K562 (cell line): ENCODE data around the gene FITM1. TPM values are rescaled to one million over a fixed set of nuclear protein-coding genes. Genes with fewer than 3 reads are reported as not detected.

Experiments used
- ATAC-seq: fragments of 200-7000 bp; cut with Tn5 transposase; 3 replicates; pipeline ENCODE4 v1.9.1; 2020; ENCODE audit warnings: moderate library complexity
- BruUV-seq: library from RNA; stranded (reverse); fragments of 400-500 nt; replicated peaks from 2 replicates; lab custom pipeline; 2021; lab: Mats Ljungman, UMichigan
- CTCF ChIA-PET: fragments of 300-600 bp; formaldehyde crosslinking; extraction: SDS; loops from one replicate; lab custom pipeline; 2021; ENCODE audit warnings: low intra/inter-chr PET ratio; lab: Yijun Ruan, JAX
- POLR2A ChIA-PET: fragments of 300-600, 350-650 bp; sonication (Branson Sonifier 250); formaldehyde crosslinking; extraction: SDS; loops from one replicate; lab custom pipeline; 2021; ENCODE audit warnings: antibody characterized with exemption, inconsistent platforms; lab: Yijun Ruan, JAX
- DNase-seq, 4 experiments: peaks; one replicate each; pipeline versions ENCODE4 v3.0.0 to v3.0.0-alpha.2; 2011 to 2018; ENCODE audit warnings: low spot score in 3 of 4, mixed read lengths in 3 of 4; ENCODE audit errors: extremely low read depth in 1 of 4
- FAIRE-seq: peaks from 2 replicates; lab custom pipeline; 2011; peaks lifted over from hg19 to GRCh38; lab: Jason Lieb, UNC
- H2AFZ ChIP-seq: 2 replicates; pipeline ENCODE4 v1.6.0; 2011; ENCODE audit warnings: low read depth, low read length, control low read depth, inconsistent platforms
- H3K27ac ChIP-seq: fragments of 200-600 bp; 3 replicates; pipeline ENCODE4 v1.8.0; 2011; ENCODE audit warnings: low read depth, mild to moderate bottlenecking, control low read depth, inconsistent platforms, low read length, moderate library complexity, mixed read lengths; ENCODE audit errors: extremely low read depth
- H3K27me3 ChIP-seq, 2 experiments: fragments of 300-600 bp in 1 of 2; 2 replicates in 1 of 2; 3 replicates in 1 of 2; pipeline versions ENCODE4 v1.6.0 to v1.8.0; 2011; ENCODE audit warnings: inconsistent platforms in 2 of 2, low read length in 2 of 2, mild to moderate bottlenecking in 1 of 2, mixed read lengths in 1 of 2, moderate library complexity in 1 of 2; ENCODE audit not compliant: control insufficient read depth in 2 of 2, insufficient read depth in 2 of 2
- H3K36me3 ChIP-seq: fragments of 300-600 bp; 3 replicates; pipeline ENCODE4 v1.8.0; 2011; ENCODE audit warnings: mild to moderate bottlenecking, low read length, inconsistent platforms; ENCODE audit not compliant: control insufficient read depth, insufficient read depth
- H3K4me1 ChIP-seq, 2 experiments: fragments of 200-600 bp in 1 of 2; replicated peaks in 1 of 2; 2 replicates in 1 of 2; 3 replicates in 1 of 2; pipeline versions ENCODE4 v1.5.1 to v1.8.0; 2011; ENCODE audit warnings: inconsistent platforms in 2 of 2, low read length in 2 of 2, mild to moderate bottlenecking in 1 of 2, mixed read lengths in 1 of 2, moderate library complexity in 1 of 2; ENCODE audit not compliant: control insufficient read depth in 2 of 2, insufficient read depth in 2 of 2
- H3K4me2 ChIP-seq: 2 replicates; pipeline ENCODE4 v1.6.1; 2011; ENCODE audit warnings: low read length, control low read depth, inconsistent platforms, mixed read lengths; ENCODE audit not compliant: insufficient read depth
- H3K4me3 ChIP-seq: fragments of 200-600 bp; sonication (generic), shearing (Covaris generic); 2 replicates; pipeline ENCODE4 v1.5.1; 2016; ENCODE audit warnings: control low read depth, inconsistent platforms
- H3K79me2 ChIP-seq: fragments of 200-600 bp; 3 replicates; pipeline ENCODE4 v1.8.0; 2011; ENCODE audit warnings: low read length, inconsistent platforms; ENCODE audit not compliant: control insufficient read depth, insufficient read depth
- H3K9ac ChIP-seq, 2 experiments: 2 replicates each; pipeline versions ENCODE4 v1.6.0 to v1.6.1; 2011; ENCODE audit warnings: low read depth in 2 of 2, low read length in 2 of 2, control low read depth in 1 of 2, inconsistent platforms in 1 of 2, mild to moderate bottlenecking in 1 of 2, mixed read lengths in 1 of 2; ENCODE audit not compliant: insufficient read depth in 1 of 2
- H3K9me1 ChIP-seq: one replicate; pipeline ENCODE4 v1.6.0; 2011; ENCODE audit warnings: inconsistent platforms, mild to moderate bottlenecking, low read length, moderate library complexity; ENCODE audit not compliant: control insufficient read depth, insufficient read depth
- H3K9me3 ChIP-seq: replicated peaks from 2 replicates; pipeline ENCODE4 v1.5.1; 2011; ENCODE audit warnings: low read depth, low read length, inconsistent platforms; ENCODE audit not compliant: control insufficient read depth, insufficient read depth
- H4K20me1 ChIP-seq: replicated peaks from 2 replicates; pipeline ENCODE4 v1.6.1; 2011; ENCODE audit warnings: low read length, inconsistent platforms, mixed read lengths; ENCODE audit not compliant: control insufficient read depth, insufficient read depth
- FOXA3 ChIP-seq, 2 experiments: fragments of 450-650 bp in 1 of 2; sonication (generic) in 1 of 2; formaldehyde crosslinking; IDR thresholded peaks in 1 of 2; conservative IDR thresholded peaks in 1 of 2; 2 replicates each; pipeline versions ENCODE4 v1.4.0 to v1.8.0; 2020 to 2022; ENCODE audit warnings: mild to moderate bottlenecking in 2 of 2, missing genetic modification reagents in 1 of 2
- FOXK1 ChIP-seq: sonication (generic); formaldehyde crosslinking; IDR thresholded peaks from 2 replicates; pipeline ENCODE4 v1.8.0; 2022; ENCODE audit warnings: missing genetic modification reagents, mild to moderate bottlenecking, borderline replicate concordance
- IRF2 ChIP-seq: sonication (generic); formaldehyde crosslinking; IDR thresholded peaks from 2 replicates; pipeline ENCODE4 v1.8.1; 2022; ENCODE audit warnings: mild to moderate bottlenecking, missing genetic modification reagents
- MTA2 ChIP-seq: fragments of 450-650 bp; IDR thresholded peaks from 2 replicates; pipeline ENCODE4 v1.6.1; 2016; ENCODE audit warnings: low read depth
- NFRKB ChIP-seq: fragments of 450-650 bp; IDR thresholded peaks from 2 replicates; pipeline ENCODE4 v1.6.1; 2016; ENCODE audit warnings: low read depth
- RBFOX2 ChIP-seq: fragments of 200-400 bp; formaldehyde crosslinking; IDR thresholded peaks from 2 replicates; pipeline ENCODE4 v1.6.1; 2017; ENCODE audit warnings: low read depth, mild to moderate bottlenecking, low read length, moderate library complexity
- RNF219 ChIP-seq: fragments of 250-450 bp; sonication (Bioruptor Pico); IDR thresholded peaks from 2 replicates; pipeline ENCODE4 v1.5.0; 2022; ENCODE audit warnings: mild to moderate bottlenecking
- STAG1 ChIP-seq: sonication (generic); formaldehyde crosslinking; IDR thresholded peaks from 2 replicates; pipeline ENCODE4 v1.5.0; 2020; ENCODE audit warnings: missing genetic modification reagents, borderline replicate concordance
- TAF1 ChIP-seq: IDR thresholded peaks from 2 replicates; pipeline ENCODE4 v1.6.1; 2011; ENCODE audit warnings: mild to moderate bottlenecking, low read length, moderate library complexity; ENCODE audit not compliant: insufficient read depth, control insufficient read depth, severe bottlenecking; ENCODE audit errors: extremely low read depth
- TEAD1 ChIP-seq, 2 experiments: fragments of 450-650 bp in 1 of 2; sonication (generic) in 1 of 2; formaldehyde crosslinking; IDR thresholded peaks; 2 replicates each; pipeline versions ENCODE4 v1.4.0 to v1.8.0; 2020 to 2022; ENCODE audit warnings: mild to moderate bottlenecking in 2 of 2, missing genetic modification reagents in 1 of 2
- ZNF3 ChIP-seq: fragments of 250-450 bp; sonication (Bioruptor Pico); IDR thresholded peaks from 2 replicates; pipeline ENCODE4 v1.5.0; 2021; ENCODE audit warnings: mild to moderate bottlenecking, moderate library complexity
- ZNF316 ChIP-seq: fragments of 450-650 bp; IDR thresholded peaks from 2 replicates; pipeline ENCODE4 v1.6.1; 2016
- ZNF583 ChIP-seq: fragments of 250-450 bp; sonication (Bioruptor Pico); IDR thresholded peaks from 2 replicates; pipeline ENCODE4 v1.4.0; 2020
- WGBS: fragments of 100-300 bp; shearing (Covaris generic); methylation state at CpG from one replicate; pipeline ENCODE4 v1.1.6; 2016; ENCODE audit warnings: low coverage, mixed read lengths; ENCODE audit not compliant: insufficient coverage; ENCODE audit errors: missing lambda C conversion rate; 5-methylcytosine and 5-hydroxymethylcytosine counted together
- in situ Hi-C: fragments of 300-500 bp; cut with MboI; formaldehyde crosslinking; loops from 4 replicates; pipeline ENCODE4 v1.15.0; 2018; ENCODE audit warnings: inconsistent platforms, mixed read lengths
- intact Hi-C: fragments of 100-400 bp; cut with micrococcal nuclease; formaldehyde crosslinking; loops from 2 replicates; pipeline ENCODE4 v1.14.2; 2022
- polyA plus RNA-seq, 8 experiments: library from polyadenylated mRNA; depleted of rRNA in 4 of 8; stranded (reverse) in 5 of 8; unstranded in 3 of 8; fragments of >200 nt; fragmentation: Nextera tagmentation in 2 of 8; fragmentation: Illumina TruSeq in 1 of 8; extraction: Ambion mirVana in 2 of 8; extraction: Trizol in 1 of 8; gene quantifications; 2 replicates each; pipeline versions ENCODE4 v1.2.1 to v1.2.3, GENCODE V29; 2011 to 2014; ENCODE audit warnings: inconsistent platforms in 1 of 8, missing spikeins in 1 of 8
- total RNA-seq, 7 experiments: library from RNA; depleted of rRNA in 6 of 7; stranded (reverse); fragments of >200 nt in 6 of 7; fragmentation: Illumina TruSeq in 2 of 7; extraction: Trizol in 2 of 7; gene quantifications; 2 replicates each; pipeline versions ENCODE4 v1.2.1 to v1.2.3, GENCODE V29; 2011 to 2021; ENCODE audit warnings: low replicate concordance in 1 of 7

FITM1 gene
- total and polyA plus RNA-seq, 9 of the 15 experiments (the other 6 are each of a cell fraction or from before 2014, with no cell fraction given): 0.09 to 0.20 TPM; not detected in 7

DNA sequence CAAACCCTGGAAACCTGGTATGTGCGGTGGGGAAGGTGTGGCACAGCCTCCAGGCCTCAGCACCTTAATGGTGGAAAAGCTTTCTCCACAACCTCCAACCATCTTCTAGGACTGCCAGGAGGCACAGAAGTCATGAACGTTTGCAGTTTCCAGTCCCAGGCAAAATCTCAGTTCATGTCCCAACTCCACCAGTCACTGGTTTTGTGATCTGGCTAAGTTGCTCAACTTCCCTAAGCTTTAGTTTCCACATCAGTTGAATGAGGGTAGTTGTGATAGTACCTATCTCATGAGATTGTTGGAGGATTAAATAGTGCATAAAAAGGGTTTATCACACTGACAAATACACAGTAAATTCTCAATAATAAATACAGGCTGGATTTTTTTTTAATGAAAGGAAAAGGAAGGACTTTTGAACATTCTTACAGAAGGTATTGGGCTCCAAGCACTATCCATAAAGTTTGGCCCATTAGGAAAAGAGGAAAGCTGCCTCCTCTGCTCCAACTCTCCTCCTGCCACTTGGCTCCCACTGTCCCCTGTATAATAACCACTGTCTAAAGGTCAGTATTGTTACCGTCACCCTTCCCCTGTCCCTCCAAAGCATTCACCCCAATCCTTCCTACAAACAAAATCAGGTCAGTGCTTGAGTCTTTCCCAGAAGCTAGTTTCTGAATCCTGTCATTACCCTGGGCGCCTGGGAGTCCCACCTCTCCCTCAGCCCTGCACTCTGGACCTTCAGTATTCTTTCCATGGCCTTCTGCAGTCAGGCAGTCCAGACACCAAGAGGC lies 30.1 kb upstream of the FITM1 start:
- peak; percentile 12 for ATAC-seq
- Histone ChIP-seq H3K9me3 (no peaks in the 10 kb centered on the region; the same call in 1 of the 2 replicates), H3K4me2 (no peak overlapping the region), H4K20me1 (no peaks in the 10 kb centered on the region), H3K79me2 (peaks cover 16% of the 10 kb centered on the region), H3K9me1 (no peaks in the 10 kb centered on the region), H3K36me3 (peaks cover 63% of the 10 kb centered on the region; the same call in 2 of the 3 replicates), H3K4me1 (peaks cover 3 to 4% of the 10 kb centered on the region in 2 experiments; a peak in 3 of 5 replicates), H3K9ac (no peak overlapping the region; a peak in 1 of 4 replicates), H3K27ac (no peak overlapping the region), H3K27me3 (no peaks in the 10 kb centered on the region), H3K4me3 (no peak overlapping the region), H2AFZ (no peak overlapping the region)
- 64% methylated on average over 4 of the region's 4 CpGs for WGBS
- ChIA-PET CTCF (no interaction called here), POLR2A (interaction anchor here (0.6 kb wide), 2 partner anchors 35 to 735 kb away, joined by 3 read pairs; no protein-coding TSS in a partner anchor)
- no peak for TF ChIP-seq IRF2
- 0 out of 2 replicates have a peak, but pooled peaks have one; percentile 8 for TF ChIP-seq RBFOX2
- TSS peak; percentile 2 for BruUV-seq
- no peak for DNase-seq
- intact Hi-C loops (no loop called here), in situ Hi-C loops (no loop called here)
- no peak for FAIRE-seq

DNA sequence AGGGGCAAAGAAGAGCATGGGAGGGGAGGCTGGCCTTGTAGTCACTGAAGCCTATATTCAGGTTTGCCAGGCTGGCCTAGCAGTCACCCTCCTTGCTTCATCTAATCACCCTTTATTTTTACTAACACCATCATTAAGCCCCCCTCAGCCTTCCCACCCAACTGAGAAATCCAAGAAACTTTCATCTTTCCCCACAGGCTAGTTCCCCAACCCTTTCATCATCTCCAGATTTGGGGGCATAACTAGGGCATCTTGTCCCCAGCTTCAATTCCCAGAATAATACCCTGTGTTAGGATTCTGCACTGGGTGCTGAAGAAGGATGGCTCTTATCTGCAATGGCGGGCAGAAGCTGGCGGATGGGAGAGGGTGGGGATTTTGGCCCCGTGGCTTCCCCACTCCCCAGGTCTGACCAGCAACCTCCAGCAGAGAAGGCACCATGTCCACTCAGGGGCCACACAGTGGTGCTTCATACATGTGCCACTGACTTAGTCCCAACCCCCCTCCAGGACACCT lies 29.4 kb upstream of the FITM1 start:
- no peak overlapping the region for H3K4me3 ChIP-seq
- in situ Hi-C loops (no loop called here), intact Hi-C loops (no loop called here)
- no peaks in the 10 kb centered on the region; a peak in 3 of 5 replicates for H3K4me1 ChIP-seq
- no peak overlapping the region for H2AFZ ChIP-seq
- H3K9ac ChIP-seq: no peak overlapping the region; a peak in 1 of 4 replicates
- H3K36me3 ChIP-seq: peaks cover 60% of the 10 kb centered on the region; the same call in 2 of the 3 replicates
- no peak overlapping the region for H3K27ac ChIP-seq
- no peaks in the 10 kb centered on the region for H4K20me1 ChIP-seq
- H3K4me2 ChIP-seq: no peak overlapping the region
- H3K79me2 ChIP-seq: peaks cover 9% of the 10 kb centered on the region; the same call in 2 of the 3 replicates
- FAIRE-seq (no peak), DNase-seq (no peak), ATAC-seq (peak; percentile 14; the same call in 2 of the 3 replicates)
- BruUV-seq: no TSS peak
- ChIA-PET POLR2A (interaction anchor here (0.6 kb wide), 1 partner anchor 35 kb away, joined by 3 read pairs; no protein-coding TSS in a partner anchor), CTCF (no interaction called here)
- H3K9me3 ChIP-seq: no peaks in the 10 kb centered on the region; the same call in 1 of the 2 replicates
- no peaks in the 10 kb centered on the region for H3K9me1 ChIP-seq
- 100% methylated on average over 2 of the region's 3 CpGs for WGBS
- H3K27me3 ChIP-seq: no peaks in the 10 kb centered on the region
- no peak for TF ChIP-seq ZNF583 (CRISPR knock-in tag)
- no peak for TF ChIP-seq MTA2
- TF ChIP-seq STAG1 (CRISPR knock-in tag): no peak
- no peak for TF ChIP-seq FOXA3 (CRISPR knock-in tag; conservative IDR thresholded peaks at IDR 0.05 in 1 of 2, IDR thresholded peaks at IDR 0.05 in 1 of 2)
- TF ChIP-seq RNF219 (CRISPR knock-in tag): no peak
- no peak for TF ChIP-seq NFRKB
- no peak for TF ChIP-seq ZNF316
- no peak for TF ChIP-seq TEAD1 (CRISPR knock-in tag; IDR thresholded peaks at IDR 0.05)
- TF ChIP-seq ZNF3: no peak
- TF ChIP-seq TAF1: no peak
- TF ChIP-seq FOXK1: no peak
